DMS53 (cell line): ENCODE results near the gene SNX3.
"Not testable (repeated sequence)": the region's sequence is repeated elsewhere in the genome, so short reads cannot be mapped to it uniquely, and the experiment has no call there.

Experiments
- DNase-seq: peaks from one replicate; lab custom pipeline; 2025; lab: John Stamatoyannopoulos, UW

The SNX3 gene

DNA sequence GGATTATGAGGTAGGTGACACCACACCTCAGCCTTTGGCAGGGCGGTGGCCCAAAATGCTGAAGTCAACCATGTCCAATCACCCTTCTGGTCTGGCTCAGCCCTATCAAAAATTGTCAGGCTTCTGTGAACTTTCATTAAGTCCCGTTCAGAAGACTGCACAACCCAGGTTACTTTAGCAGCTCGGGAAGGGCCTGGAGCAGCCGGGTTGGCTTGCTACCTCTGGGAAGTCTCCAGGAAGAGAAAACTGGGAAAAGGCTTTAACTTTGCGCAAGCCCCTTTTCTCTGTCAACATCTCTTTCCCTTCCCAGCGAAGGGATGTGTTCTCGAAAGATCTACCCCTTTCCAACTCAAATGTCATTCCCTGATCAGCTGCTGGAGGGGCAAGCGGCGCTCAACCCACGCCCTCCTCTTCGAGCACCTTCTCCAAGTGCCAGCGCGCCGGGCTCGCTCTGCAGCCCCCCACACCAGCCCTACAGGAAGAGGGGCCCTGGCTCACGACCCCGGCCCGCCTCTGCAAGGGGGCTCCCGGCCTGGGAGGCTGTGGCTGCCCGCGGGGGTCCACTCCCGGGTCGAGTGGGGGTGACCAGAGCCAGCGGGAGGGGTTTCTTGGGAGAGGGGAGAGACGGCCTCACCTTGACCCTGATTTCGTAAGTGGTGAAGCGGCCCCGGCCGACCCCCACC is 573 bp downstream of the SNX3 start:
- DNase-seq: peak; percentile 41

DNA sequence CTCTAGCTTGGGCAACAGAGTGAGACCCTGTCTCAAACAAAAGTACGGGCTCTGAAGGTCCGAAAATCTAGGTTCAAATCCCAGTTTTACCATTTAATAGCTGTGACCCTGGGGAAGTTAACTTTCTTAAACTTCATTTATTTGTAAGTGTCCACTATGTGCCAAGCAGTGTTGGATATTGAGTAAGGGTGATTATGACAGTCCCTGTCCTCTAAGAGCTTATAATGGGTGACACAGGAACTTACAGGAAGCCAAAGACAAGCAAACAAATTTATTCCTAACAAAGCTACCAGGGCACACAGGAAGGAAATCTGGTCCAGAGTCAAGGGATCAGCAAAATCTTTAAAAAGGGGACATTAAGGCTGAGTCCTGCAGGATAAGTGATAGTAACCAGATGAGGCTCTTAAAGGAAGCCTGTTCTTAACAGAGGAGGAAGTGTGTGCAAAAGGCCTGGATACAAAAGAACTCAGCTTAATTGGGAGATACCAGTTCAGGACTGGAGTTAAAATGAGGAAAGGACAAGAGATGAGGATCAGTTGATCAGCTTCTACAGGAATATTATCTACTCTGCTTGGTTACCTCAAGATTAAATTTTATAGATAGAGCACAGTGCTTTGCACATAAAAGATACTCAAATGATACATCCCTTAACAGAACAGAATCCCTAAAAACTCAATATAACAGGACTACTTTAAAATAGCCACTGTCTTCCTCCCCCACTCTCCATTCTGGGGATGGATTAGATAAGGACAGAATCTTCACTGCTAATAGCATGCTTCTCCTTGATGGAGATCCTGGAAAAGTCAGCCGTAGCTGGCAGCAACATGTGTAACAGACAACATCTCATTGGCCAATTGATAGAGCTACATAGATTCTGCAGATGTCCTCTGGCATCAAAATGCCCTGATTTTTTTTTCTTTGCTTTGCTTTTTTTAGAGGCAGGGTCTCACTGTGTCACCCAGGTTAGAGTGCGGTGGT is 6.1 kb downstream of the SNX3 start:
- DNase-seq: no peak

DNA sequence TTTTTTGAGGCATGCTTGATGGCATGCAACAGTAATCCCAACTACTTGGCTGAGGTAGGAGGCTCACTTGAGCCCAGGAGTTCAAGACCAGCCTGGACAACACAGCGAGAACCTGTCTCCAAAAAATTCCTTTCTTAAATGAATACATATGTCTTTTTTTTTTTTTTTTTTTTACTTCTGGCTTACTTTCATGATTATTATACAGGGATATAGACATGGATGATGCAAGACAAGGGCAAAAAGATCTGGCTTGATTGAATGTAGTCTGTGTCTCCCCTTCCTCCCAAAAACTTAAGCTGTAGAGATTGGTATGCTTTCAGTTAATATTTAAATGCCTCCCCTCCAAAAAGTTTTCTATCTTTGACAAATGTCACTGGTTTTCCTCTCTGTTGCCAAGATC is 7.6 kb downstream of the SNX3 start:
- DNase-seq: no peak

- no peak for DNase-seq
These were observed 8.8 kb downstream of the SNX3 start for GRCh38 chr6:108252055-108252454.

- DNase-seq: no peak
These were observed 9.6 kb downstream of the SNX3 start for GRCh38 chr6:108251252-108251651.

DNA sequence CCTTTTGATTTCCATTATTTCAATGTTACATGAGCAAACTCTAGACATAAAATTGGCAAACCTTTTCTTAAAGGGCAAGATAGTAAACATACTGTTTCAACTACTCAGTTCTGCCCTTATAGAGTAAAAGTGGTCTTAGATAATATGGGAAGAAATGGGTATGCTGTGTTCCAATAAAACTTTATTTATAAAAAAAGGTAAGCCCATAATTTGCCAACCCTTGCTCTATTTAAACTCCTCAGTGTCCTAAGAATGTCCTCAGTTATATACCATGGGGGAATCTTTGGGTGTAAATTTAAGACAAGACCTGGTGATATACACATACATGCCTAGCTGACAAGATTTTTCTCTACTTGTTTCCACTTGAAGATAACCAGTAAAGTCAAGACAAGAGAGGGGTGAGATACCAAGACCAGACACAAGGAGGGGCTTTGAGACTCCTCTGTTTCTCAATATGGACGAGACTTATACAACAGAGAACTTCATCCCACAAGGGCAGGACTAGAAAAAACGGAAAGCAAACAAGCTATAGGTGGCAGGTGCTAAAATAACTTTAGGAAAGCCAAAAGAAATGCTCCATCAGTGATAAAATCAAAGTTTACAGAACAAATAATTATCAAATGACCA is 10.5 kb downstream of the SNX3 start:
- no peak for DNase-seq

- DNase-seq: no peak
These were observed 12.8 kb downstream of the SNX3 start for GRCh38 chr6:108247965-108248536.

GRCh38 chr6:108245095-108245494 is 15.7 kb downstream of the SNX3 start:
- not testable (repeated sequence) for DNase-seq

DNA sequence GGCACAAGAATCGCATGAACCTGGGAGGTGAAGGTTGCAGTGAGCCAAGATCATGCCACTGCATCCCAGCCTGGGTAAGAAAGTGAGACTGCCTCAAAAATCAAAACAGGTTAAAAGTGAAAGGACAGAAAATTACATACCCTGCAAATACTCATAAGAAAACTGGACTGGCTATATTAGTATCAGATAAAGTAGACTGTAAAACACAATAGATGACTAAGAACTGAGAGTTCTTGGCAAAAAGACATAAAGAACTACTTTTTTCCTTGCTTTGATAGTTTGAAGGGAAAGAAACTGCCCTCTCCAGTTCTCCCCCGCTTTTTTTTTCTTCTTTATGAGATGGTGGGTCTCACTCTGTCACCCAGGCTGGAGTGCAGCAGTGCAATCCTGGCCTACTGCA is 17.0 kb downstream of the SNX3 start:
- DNase-seq: no peak

- DNase-seq: no peak
These were observed 18.1 kb downstream of the SNX3 start for GRCh38 chr6:108242721-108243120.

- no peak for DNase-seq
These were observed 18.6 kb downstream of the SNX3 start for GRCh38 chr6:108242259-108242658.

DNA sequence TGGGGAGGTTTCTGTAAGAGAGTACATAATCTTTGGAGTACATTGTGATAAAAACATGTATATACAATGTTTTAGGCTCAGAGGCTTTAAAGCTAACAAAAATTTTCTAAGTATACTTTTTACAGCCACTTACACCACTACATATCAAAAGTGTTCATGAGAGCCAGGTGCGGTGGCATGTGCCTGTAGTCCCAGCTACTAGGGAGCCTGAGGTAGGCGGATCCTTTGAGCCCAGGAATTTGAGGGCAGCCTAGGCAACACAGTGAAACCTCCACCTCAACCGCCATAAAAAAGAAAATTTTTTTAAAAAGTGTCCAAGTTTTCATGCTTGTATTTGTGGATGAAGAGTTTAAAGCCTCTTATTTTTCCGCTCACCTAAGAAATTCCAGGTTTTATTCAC is 22.5 kb downstream of the SNX3 start:
- no peak for DNase-seq

- no peak for DNase-seq
These were observed 24.0 kb downstream of the SNX3 start for GRCh38 chr6:108236791-108237190.

DNA sequence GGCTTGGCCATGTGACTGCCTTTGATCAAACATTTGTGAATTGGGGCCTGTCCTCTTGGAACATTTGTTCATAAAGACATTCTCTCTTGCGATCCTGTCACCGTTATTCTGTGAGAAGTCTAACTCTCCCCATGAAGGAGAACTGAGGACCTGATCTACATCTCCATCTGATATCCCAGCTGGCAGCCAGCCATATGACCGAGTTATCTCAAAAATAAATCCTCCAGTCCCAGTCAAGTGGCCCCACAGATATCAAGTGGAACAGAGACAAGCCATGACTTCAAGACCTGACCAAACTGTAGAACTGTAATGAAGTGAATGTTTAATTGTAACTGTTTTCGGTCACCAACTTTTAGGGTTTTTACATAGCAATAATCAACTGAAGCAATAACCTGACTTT is 25.7 kb downstream of the SNX3 start:
- no peak for DNase-seq

GRCh38 chr6:108228416-108228815 is 32.4 kb downstream of the SNX3 start:
- DNase-seq: no peak

GRCh38 chr6:108227290-108227689 is 33.5 kb downstream of the SNX3 start:
- no peak for DNase-seq

- DNase-seq: no peak
These were observed 38.3 kb downstream of the SNX3 start for GRCh38 chr6:108222504-108222903.

DNA sequence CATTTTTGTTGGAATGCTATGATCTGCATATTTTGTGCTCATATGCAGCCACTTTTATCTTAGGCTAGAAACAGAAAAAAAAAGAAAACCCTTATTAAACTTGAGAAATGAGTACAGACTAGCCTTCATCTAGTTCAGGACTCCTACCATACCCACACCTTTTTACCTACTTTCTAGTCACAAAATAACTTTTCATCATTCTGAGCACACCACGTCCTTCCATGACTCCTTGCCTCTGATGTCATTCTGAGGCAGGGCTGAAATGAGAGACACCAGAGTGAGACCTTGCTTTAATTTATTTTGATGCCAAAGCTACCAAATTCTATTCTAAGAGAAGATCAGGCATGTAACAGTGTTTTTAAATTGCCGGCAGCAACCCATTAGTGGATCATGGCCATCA is 38.8 kb downstream of the SNX3 start:
- DNase-seq: no peak

DNA sequence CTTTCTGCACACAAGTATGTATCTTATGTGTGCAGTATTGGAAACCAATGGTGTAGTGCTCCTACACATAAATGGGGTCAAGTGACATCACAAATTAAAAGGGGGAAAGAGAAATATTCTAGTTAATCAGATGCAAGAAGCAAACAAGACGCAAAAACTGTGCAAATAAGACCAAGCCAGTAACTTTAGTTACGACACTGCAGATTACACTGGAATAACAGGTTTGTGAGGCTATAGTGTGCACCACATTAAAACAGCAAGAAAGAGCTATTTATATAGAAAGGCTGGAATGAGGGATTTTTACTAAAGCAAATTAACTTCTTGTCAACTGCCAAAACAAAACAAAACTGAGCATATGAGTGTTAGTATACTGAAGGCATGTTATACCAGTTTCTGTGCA is 49.2 kb downstream of the SNX3 start:
- no peak for DNase-seq

DNA sequence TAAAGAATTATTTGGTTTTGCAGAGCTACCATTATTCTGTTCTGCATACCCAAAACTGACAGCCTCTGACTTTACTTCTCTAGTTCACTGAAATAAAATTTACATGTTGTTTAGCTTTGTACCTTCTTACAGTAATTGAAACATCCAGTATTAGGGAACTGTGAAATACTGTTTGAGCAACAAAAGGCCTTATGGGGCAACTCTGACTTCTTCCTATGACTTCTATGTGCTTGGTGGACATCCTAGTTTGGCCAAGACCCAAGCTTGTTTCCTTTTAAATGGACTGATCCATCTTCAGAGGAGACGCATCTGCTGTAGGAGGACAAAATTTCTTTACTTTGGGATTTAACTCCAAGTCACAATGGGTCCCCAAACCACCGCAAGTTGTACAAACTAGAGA is 50.3 kb downstream of the SNX3 start:
- no peak for DNase-seq

GRCh38 chr6:108209738-108210137 is 51.1 kb downstream of the SNX3 start:
- DNase-seq: no peak

GRCh38 chr6:108207013-108207412 is 53.8 kb downstream of the SNX3 start:
- no peak for DNase-seq
